Measurements from ENCODE around the gene TMEM156.

TMEM156 gene

DNA sequence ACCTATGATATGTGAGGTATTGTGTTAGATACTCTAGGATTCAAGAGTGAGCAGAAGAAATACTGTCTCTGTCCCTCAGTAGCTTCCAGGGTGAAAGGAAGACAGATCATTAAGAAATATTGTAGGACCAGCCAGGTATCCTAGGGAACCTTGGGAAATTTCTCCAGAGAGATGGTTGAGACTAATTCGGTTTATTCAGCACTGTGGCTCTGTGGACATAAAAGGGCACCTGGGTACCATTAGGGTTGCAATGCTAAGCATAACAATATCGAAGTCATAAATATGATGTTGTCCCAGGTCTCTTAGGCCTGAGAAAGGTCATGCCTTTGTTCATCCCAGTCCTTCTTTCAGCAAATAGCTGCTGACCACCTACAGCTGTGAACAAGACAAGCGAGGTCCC, 103.6 kb downstream of the TMEM156 start:
- no peak overlapping the region for H3K27ac ChIP-seq (ENCODE audit: extremely low read depth, low read depth, low read length)
- H3K9me3 ChIP-seq (ENCODE audit: control insufficient read depth, insufficient read depth, low read depth, low read length): no peaks in the 10 kb centered on the region
- H3K4me3 ChIP-seq (ENCODE audit: low read depth, low read length): no peak overlapping the region
- ChIA-PET POLR2A (no interaction called here), CTCF (no interaction called here)
- peaks cover 0 to 51% of the 10 kb centered on the region in 2 experiments; a peak in 1 of 3 replicates for H3K36me3 ChIP-seq (ENCODE audit: control insufficient read depth in 2 of 2, insufficient read depth in 1 of 2, low read length in 2 of 2)
- TF ChIP-seq, protein P1, sequence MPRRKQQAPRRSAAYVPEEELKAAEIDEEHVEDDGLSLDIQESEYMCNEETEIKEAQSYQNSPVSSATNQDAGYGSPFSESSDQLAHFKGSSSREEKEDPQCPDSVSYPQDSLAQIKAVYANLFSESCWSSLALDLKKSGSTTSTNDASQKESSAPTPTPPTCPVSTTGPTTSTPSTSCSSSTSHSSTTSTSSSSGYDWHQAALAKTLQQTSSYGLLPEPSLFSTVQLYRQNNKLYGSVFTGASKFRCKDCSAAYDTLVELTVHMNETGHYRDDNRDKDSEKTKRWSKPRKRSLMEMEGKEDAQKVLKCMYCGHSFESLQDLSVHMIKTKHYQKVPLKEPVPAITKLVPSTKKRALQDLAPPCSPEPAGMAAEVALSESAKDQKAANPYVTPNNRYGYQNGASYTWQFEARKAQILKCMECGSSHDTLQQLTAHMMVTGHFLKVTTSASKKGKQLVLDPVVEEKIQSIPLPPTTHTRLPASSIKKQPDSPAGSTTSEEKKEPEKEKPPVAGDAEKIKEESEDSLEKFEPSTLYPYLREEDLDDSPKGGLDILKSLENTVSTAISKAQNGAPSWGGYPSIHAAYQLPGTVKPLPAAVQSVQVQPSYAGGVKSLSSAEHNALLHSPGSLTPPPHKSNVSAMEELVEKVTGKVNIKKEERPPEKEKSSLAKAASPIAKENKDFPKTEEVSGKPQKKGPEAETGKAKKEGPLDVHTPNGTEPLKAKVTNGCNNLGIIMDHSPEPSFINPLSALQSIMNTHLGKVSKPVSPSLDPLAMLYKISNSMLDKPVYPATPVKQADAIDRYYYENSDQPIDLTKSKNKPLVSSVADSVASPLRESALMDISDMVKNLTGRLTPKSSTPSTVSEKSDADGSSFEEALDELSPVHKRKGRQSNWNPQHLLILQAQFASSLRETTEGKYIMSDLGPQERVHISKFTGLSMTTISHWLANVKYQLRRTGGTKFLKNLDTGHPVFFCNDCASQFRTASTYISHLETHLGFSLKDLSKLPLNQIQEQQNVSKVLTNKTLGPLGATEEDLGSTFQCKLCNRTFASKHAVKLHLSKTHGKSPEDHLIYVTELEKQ (tag by site-specific recombination; IDR thresholded peaks at IDR 0.05; ENCODE audit: borderline replicate concordance): no peak
- no peak for TF ChIP-seq GFI1B (tag by site-specific recombination; IDR thresholded peaks at IDR 0.05)
- TF ChIP-seq, protein P2, sequence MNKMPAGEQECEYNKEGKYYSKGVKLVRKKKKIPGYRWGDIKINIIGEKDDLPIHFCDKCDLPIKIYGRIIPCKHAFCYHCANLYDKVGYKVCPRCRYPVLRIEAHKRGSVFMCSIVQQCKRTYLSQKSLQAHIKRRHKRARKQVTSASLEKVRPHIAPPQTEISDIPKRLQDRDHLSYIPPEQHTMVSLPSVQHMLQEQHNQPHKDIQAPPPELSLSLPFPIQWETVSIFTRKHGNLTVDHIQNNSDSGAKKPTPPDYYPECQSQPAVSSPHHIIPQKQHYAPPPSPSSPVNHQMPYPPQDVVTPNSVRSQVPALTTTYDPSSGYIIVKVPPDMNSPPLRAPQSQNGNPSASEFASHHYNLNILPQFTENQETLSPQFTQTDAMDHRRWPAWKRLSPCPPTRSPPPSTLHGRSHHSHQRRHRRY (tag by site-specific recombination; IDR thresholded peaks at IDR 0.05): no peak
- TF ChIP-seq ZNF76 (tag by site-specific recombination; IDR thresholded peaks at IDR 0.05; ENCODE audit: borderline replicate concordance, low read depth): no peak
- TF ChIP-seq ZSCAN30 (tag by site-specific recombination; IDR thresholded peaks at IDR 0.05): no peak
- TF ChIP-seq EGR2 (tag by site-specific recombination; IDR thresholded peaks at IDR 0.05; ENCODE audit: low read depth): no peak
- no peak for TF ChIP-seq KLF16 (tag by site-specific recombination; IDR thresholded peaks at IDR 0.05)
- TF ChIP-seq ZNF394 (tag by site-specific recombination; IDR thresholded peaks at IDR 0.05; ENCODE audit: borderline replicate concordance): no peak
- no peak for TF ChIP-seq HOXC10 (CRISPR knock-in tag; IDR thresholded peaks at IDR 0.05)
- TF ChIP-seq ZNF701 (tag by site-specific recombination; IDR thresholded peaks at IDR 0.05): no peak
- no peak for TF ChIP-seq ZNF830 (tag by site-specific recombination; IDR thresholded peaks at IDR 0.05; ENCODE audit: low read depth)
- no peak for TF ChIP-seq SCRT1 (tag by site-specific recombination; IDR thresholded peaks at IDR 0.05; ENCODE audit: borderline replicate concordance)
- TF ChIP-seq, protein P3, sequence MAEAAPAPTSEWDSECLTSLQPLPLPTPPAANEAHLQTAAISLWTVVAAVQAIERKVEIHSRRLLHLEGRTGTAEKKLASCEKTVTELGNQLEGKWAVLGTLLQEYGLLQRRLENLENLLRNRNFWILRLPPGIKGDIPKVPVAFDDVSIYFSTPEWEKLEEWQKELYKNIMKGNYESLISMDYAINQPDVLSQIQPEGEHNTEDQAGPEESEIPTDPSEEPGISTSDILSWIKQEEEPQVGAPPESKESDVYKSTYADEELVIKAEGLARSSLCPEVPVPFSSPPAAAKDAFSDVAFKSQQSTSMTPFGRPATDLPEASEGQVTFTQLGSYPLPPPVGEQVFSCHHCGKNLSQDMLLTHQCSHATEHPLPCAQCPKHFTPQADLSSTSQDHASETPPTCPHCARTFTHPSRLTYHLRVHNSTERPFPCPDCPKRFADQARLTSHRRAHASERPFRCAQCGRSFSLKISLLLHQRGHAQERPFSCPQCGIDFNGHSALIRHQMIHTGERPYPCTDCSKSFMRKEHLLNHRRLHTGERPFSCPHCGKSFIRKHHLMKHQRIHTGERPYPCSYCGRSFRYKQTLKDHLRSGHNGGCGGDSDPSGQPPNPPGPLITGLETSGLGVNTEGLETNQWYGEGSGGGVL (tag by site-specific recombination; IDR thresholded peaks at IDR 0.05): no peak
- no peak for TF ChIP-seq BCL11B (tag by site-specific recombination; IDR thresholded peaks at IDR 0.05; ENCODE audit: low read depth)
- H3K4me1 ChIP-seq (ENCODE audit: control insufficient read depth, insufficient read depth, low read length): no peaks in the 10 kb centered on the region

DNA sequence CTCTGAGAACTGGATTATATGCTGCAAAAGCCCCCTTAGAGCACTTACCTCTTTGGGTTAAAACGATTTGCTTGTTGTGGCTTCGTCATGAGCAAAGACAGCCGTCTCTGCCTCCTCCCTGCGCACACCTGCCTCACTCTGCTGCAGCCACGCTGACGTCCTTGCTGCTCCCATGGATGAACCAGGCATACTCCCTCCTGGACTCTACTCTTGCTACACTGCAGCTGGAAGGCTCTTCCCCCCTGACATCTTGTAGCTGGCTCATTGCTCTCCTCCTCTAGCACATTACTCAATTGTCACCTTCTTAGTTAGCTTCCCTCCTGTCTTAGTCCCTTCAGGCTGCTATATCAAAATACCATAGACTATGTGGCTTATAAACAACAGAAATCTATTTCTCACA, 105.3 kb downstream of the TMEM156 start:
- no peak overlapping the region for H3K4me3 ChIP-seq (ENCODE audit: low read depth, low read length)
- TF ChIP-seq ZNF292 (tag by site-specific recombination; IDR thresholded peaks at IDR 0.05; ENCODE audit: borderline replicate concordance, low read depth) (no peak), ZNF335 (tag by site-specific recombination; conservative IDR thresholded peaks at IDR 0.05) (no peak), ZBTB21 (tag by site-specific recombination; IDR thresholded peaks at IDR 0.05) (no peak), ZNF561 (tag by site-specific recombination; IDR thresholded peaks at IDR 0.05; ENCODE audit: borderline replicate concordance) (no peak), ZSCAN16 (tag by site-specific recombination; IDR thresholded peaks at IDR 0.05) (no peak), ZBTB48 (tag by site-specific recombination; IDR thresholded peaks at IDR 0.05) (no peak), KLF9 (tag by site-specific recombination; IDR thresholded peaks at IDR 0.05; ENCODE audit: low read depth) (no peak), ZNF23 (tag by site-specific recombination; IDR thresholded peaks at IDR 0.05; ENCODE audit: borderline replicate concordance) (no peak), SCRT2 (tag by site-specific recombination; IDR thresholded peaks at IDR 0.05) (no peak), ZSCAN23 (tag by site-specific recombination; IDR thresholded peaks at IDR 0.05) (no peak), ZNF19 (tag by site-specific recombination; IDR thresholded peaks at IDR 0.05; ENCODE audit: low read depth) (no peak), ZBTB20 (tag by site-specific recombination; IDR thresholded peaks at IDR 0.05) (no peak), ZNF585B (tag by site-specific recombination; IDR thresholded peaks at IDR 0.05) (no peak), HOXA7 (CRISPR knock-in tag; IDR thresholded peaks at IDR 0.05; ENCODE audit: borderline replicate concordance) (no peak), ZNF837 (tag by site-specific recombination; IDR thresholded peaks at IDR 0.05) (no peak), ZNF664 (tag by site-specific recombination; IDR thresholded peaks at IDR 0.05) (no peak)
- TF ChIP-seq, protein P4, sequence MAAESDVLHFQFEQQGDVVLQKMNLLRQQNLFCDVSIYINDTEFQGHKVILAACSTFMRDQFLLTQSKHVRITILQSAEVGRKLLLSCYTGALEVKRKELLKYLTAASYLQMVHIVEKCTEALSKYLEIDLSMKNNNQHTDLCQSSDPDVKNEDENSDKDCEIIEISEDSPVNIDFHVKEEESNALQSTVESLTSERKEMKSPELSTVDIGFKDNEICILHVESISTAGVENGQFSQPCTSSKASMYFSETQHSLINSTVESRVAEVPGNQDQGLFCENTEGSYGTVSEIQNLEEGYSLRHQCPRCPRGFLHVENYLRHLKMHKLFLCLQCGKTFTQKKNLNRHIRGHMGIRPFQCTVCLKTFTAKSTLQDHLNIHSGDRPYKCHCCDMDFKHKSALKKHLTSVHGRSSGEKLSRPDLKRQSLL (tag by site-specific recombination; IDR thresholded peaks at IDR 0.05): no peak
- no peaks in the 10 kb centered on the region for H3K4me1 ChIP-seq (ENCODE audit: control insufficient read depth, insufficient read depth, low read length)
- H3K27ac ChIP-seq (ENCODE audit: extremely low read depth, low read depth, low read length): no peak overlapping the region
- H3K9me3 ChIP-seq (ENCODE audit: control insufficient read depth, insufficient read depth, low read depth, low read length): no peaks in the 10 kb centered on the region
- peaks cover 0 to 44% of the 10 kb centered on the region in 2 experiments; a peak in 1 of 3 replicates for H3K36me3 ChIP-seq (ENCODE audit: control insufficient read depth in 2 of 2, insufficient read depth in 1 of 2, low read length in 2 of 2)
- CTCF ChIA-PET: interaction anchor here (1.1 kb wide), 1 partner anchor 66 kb away, joined by 4 read pairs; no protein-coding TSS in a partner anchor
- POLR2A ChIA-PET: no interaction called here
